ENCODE results near the gene MYRIP.

- TF ChIP-seq CTCF (IDR thresholded peaks at IDR 0.05 in 2 of 3, conservative IDR thresholded peaks at IDR 0.05 in 1 of 3; ENCODE audit: control insufficient read depth in 2 of 3, extremely low read depth in 1 of 3, insufficient read depth in 1 of 3, low read depth in 3 of 3, low read length in 3 of 3) (no peak), MAX (IDR thresholded peaks at IDR 0.05; ENCODE audit: low read depth, low read length) (no peak), CBX3 (IDR thresholded peaks at IDR 0.05; ENCODE audit: borderline replicate concordance, low read depth) (no peak), CEBPB (IDR thresholded peaks at IDR 0.05; ENCODE audit: borderline replicate concordance in 1 of 2, low read depth in 2 of 2, low read length in 2 of 2) (no peak), NRF1 (conservative IDR thresholded peaks at IDR 0.05; ENCODE audit: low read depth, low read length) (no peak), PKNOX1 (IDR thresholded peaks at IDR 0.05) (no peak), USF2 (IDR thresholded peaks at IDR 0.05; ENCODE audit: borderline replicate concordance, low read depth, low read length) (no peak), EP300 (IDR thresholded peaks at IDR 0.05; ENCODE audit: borderline replicate concordance in 1 of 2, control insufficient read depth in 1 of 2, low read depth in 2 of 2, low read length in 2 of 2) (no peak), PRDM15 (CRISPR knock-in tag; IDR thresholded peaks at IDR 0.05) (no peak), SIN3A (IDR thresholded peaks at IDR 0.05; ENCODE audit: low read depth, low read length) (no peak)
These were observed 485.0 kb downstream of the MYRIP start for GRCh38 chr3:40294434-40294833.

All from GM12878 (cell line).